Kidney (tissue), 14 donors: ENCODE results near the gene GSG1L. TPM values are rescaled to one million over a fixed set of nuclear protein-coding genes. Genes with fewer than 3 reads are reported as not detected.

ENCODE experiments used
- DNase-seq, 5 donors: peaks; one replicate each; pipeline ENCODE4 v3.0.0-alpha.2; 2013 to 2020
- FAIRE-seq: peaks from 2 replicates; lab custom pipeline; 2012; peaks lifted over from hg19 to GRCh38; lab: Jason Lieb, UNC
- H3K27ac ChIP-seq, 2 donors: one replicate each; pipeline ENCODE4 v1.7.0; 2013; ENCODE audit warnings: low read depth in 2 of 2, low read length in 2 of 2, inconsistent platforms in 1 of 2
- H3K27me3 ChIP-seq: one replicate; pipeline ENCODE4 v1.7.1; 2013; ENCODE audit warnings: low read length, inconsistent platforms; ENCODE audit not compliant: control insufficient read depth, insufficient read depth
- H3K36me3 ChIP-seq, 3 donors: one replicate each; pipeline versions ENCODE4 v1.7.0 to v1.7.1; 2013; ENCODE audit warnings: low read length in 3 of 3, control low read depth in 1 of 3, inconsistent platforms in 1 of 3; ENCODE audit not compliant: insufficient read depth in 3 of 3, control insufficient read depth in 2 of 3
- H3K4me1 ChIP-seq, 3 donors: one replicate each; pipeline versions ENCODE4 v1.7.0 to v1.7.1; 2013; ENCODE audit warnings: low read length in 3 of 3, inconsistent platforms in 1 of 3, low read depth in 1 of 3; ENCODE audit not compliant: control insufficient read depth in 2 of 3, insufficient read depth in 2 of 3
- H3K4me3 ChIP-seq, 3 donors: one replicate each; pipeline versions ENCODE4 v1.7.0 to v1.8.1; 2013; ENCODE audit warnings: low read length in 3 of 3, control low read depth in 1 of 3, inconsistent platforms in 1 of 3
- H3K9ac ChIP-seq, 3 donors: one replicate each; pipeline versions ENCODE4 v1.7.0 to v1.7.1; 2013; ENCODE audit warnings: low read length in 3 of 3, control low read depth in 1 of 3, inconsistent platforms in 1 of 3
- H3K9me3 ChIP-seq, 3 donors: one replicate each; pipeline versions ENCODE4 v1.7.0 to v1.7.1; 2013; ENCODE audit warnings: low read length in 3 of 3, control low read depth in 1 of 3, inconsistent platforms in 1 of 3; ENCODE audit not compliant: control insufficient read depth in 2 of 3, insufficient read depth in 1 of 3
- intact Hi-C: fragments of 100-400 bp; cut with DNase I; formaldehyde crosslinking; loops from one replicate; pipeline ENCODE4 v1.11.1; 2022
- polyA plus RNA-seq: library from polyadenylated mRNA; stranded (reverse); fragments of 350-450 nt; fragmentation: Illumina TruSeq; extraction: RNeasy Lipid Tissue Mini Kit (QIAGEN cat#74804); gene quantifications from one replicate; pipeline ENCODE4 v1.2.3, GENCODE V29; 2014; ENCODE audit warnings: low read depth, low replicate concordance; ENCODE audit not compliant: insufficient read depth
- total RNA-seq: library from RNA; stranded (reverse); fragmentation: NEBNext Ultra II Directional; extraction: Animal tissue kit (Norgen Biotek cat#: 25700); gene quantifications from one replicate; pipeline ENCODE4 v1.2.1, GENCODE V29; 2021
- TF ChIP-seq, protein P1 (sequence below): IDR thresholded peaks from 3 replicates; pipeline ENCODE4 v1.5.1; 2012; ENCODE audit warnings: mild to moderate bottlenecking, moderate library complexity, borderline replicate concordance; ENCODE audit not compliant: insufficient read depth; ENCODE audit errors: extremely low read depth
- donor health status: control.
- donor health status: control.
- donor health status: control.
- donor health status: control.
- donor health status: control.
- donor health status: DM: yes; HTN: yes; CAD: no.
- donor health status: Normal renal cell carcinoma (clear cell type).

GSG1L gene
- total and polyA plus RNA-seq, 2 donors from 2014 or later, result not detected

DNA sequence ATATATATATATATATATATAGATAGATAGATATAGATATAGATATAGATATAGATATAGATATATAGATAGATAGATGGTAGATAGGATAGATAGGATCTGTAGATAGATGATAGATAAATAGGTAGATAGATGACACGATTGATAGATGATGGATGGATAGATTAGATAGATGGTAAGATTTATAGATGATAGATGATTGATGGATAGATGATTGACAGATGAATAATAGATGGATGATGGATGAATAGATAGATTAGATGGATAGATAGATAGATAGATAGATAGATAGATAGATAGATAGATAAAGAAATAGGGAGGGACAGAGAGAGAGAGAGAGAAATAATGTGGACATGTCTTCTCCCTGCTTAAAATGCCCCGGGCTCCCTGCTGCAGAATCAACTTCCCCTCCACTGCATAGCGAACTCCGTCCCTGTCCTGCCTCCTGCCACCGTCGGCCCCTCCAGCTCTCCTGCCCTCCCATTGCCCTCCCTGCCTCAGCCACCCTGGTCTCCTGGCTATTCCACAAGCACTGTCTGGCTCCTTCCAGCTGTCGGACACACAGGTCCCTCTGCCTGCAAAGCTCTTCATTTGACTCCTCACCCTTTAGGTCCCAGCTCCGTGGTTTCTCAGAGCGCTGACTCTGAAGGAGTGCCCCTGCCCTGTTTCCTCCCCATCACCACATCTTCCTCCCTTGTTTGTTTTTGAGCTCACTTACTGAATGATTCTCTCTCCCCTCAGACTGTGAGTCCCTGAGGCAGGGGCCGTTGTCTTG is 259.6 kb downstream of the GSG1L start:
- no peak for FAIRE-seq
- Histone ChIP-seq H3K4me3 (no peak overlapping the region), H3K27me3 (no peaks in the 10 kb centered on the region), H3K4me1 (no peaks in the 10 kb centered on the region), H3K9me3 (no peaks in the 10 kb centered on the region), H3K27ac (no peak overlapping the region), H3K9ac (no peak overlapping the region), H3K36me3 (no peaks in the 10 kb centered on the region)
- TF ChIP-seq, protein P1, sequence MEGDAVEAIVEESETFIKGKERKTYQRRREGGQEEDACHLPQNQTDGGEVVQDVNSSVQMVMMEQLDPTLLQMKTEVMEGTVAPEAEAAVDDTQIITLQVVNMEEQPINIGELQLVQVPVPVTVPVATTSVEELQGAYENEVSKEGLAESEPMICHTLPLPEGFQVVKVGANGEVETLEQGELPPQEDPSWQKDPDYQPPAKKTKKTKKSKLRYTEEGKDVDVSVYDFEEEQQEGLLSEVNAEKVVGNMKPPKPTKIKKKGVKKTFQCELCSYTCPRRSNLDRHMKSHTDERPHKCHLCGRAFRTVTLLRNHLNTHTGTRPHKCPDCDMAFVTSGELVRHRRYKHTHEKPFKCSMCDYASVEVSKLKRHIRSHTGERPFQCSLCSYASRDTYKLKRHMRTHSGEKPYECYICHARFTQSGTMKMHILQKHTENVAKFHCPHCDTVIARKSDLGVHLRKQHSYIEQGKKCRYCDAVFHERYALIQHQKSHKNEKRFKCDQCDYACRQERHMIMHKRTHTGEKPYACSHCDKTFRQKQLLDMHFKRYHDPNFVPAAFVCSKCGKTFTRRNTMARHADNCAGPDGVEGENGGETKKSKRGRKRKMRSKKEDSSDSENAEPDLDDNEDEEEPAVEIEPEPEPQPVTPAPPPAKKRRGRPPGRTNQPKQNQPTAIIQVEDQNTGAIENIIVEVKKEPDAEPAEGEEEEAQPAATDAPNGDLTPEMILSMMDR, result no peak
- DNase-seq, result peak in 1 of 5 donors; percentile 29
- intact Hi-C loops, result no loop called here

DNA sequence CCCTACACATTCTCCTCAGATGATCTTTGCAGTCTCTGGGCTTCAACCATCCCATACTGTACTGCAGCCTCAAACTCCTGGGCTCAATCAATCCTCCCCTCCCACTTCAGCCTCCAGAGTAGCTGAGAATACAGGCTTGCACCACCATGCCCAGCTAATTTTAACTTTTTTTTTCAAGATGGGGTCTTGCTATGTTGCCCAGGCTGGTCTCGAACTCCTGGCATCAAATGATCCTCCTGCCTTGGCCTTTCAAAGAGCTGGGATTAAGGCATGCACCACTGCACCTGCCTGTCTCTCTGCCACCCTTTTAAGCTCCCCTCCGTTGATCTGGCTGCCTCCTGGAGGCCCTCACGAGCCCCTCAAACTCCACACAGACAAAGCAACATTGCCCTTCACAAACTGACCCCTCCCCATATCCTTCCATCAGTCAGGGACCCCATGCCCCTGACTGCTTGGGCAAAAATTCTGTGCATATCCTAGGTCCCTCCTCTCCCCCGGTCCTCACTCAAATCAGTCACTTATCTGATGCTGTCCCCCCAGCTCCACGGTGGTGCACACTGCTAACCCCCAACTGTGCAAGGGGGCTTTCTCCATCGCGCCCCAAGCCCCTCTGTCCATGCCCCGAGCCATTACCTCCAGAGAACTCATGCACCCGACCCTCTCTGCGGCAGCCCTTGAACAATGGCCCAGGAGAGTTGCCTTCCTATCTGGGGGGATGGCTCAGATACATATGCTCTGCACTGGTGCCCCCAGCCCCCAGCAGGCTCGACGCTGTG is 260.7 kb downstream of the GSG1L start:
- FAIRE-seq, result no peak
- no peak overlapping the region for H3K4me3 ChIP-seq
- peak in 1 of 5 donors; percentile 47 for DNase-seq
- no peak overlapping the region for H3K9ac ChIP-seq
- intact Hi-C loops, result no loop called here
- H3K9me3 ChIP-seq, result no peaks in the 10 kb centered on the region
- no peaks in the 10 kb centered on the region for H3K36me3 ChIP-seq
- TF ChIP-seq, protein P1, result no peak
- H3K27ac ChIP-seq, result no peak overlapping the region
- no peaks in the 10 kb centered on the region for H3K27me3 ChIP-seq
- no peaks in the 10 kb centered on the region for H3K4me1 ChIP-seq

DNA sequence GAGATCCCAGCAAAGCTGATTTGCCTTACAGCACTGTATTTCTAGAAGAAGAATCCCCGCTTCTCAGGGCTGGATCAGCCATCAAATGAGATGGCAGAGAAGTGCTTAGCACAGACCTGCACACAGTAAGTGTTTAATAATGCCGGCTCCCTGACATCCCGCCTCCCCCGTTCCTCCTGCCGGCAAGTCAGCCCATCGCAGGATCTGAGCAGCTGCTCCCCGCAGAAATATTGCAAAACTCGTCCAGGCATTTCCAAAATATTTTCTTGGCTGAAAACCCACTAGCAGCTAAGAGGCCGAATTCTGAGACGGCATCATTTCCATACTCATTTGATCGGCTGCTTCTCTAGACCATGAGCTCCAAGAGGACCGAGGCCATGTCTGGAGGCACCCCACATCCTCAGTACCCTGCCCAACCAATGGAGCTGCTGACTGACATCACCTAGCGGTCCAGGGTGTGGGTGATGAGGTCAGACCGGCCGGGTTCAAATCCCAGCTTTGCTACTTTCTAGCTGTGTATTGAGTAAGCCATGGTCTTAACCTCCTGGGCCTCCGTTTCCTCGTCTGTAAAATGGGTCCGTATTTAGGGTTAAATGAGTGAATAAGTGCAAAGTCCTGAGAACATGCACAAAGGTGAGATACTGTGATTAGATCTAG is 262.1 kb downstream of the GSG1L start:
- intact Hi-C loops, result no loop called here
- FAIRE-seq (no peak), DNase-seq (no peak)
- no peaks in the 10 kb centered on the region for H3K27me3 ChIP-seq
- H3K4me3 ChIP-seq, result no peak overlapping the region
- H3K9ac ChIP-seq, result no peak overlapping the region
- H3K36me3 ChIP-seq, result no peaks in the 10 kb centered on the region
- TF ChIP-seq, protein P1, result no peak
- H3K4me1 ChIP-seq, result no peaks in the 10 kb centered on the region
- H3K9me3 ChIP-seq, result no peaks in the 10 kb centered on the region
- no peak overlapping the region for H3K27ac ChIP-seq
